GM19452 (cell line): Measurements from ENCODE around the gene TRERF1.

Experiments used
- ATAC-seq: cut with Tn5 transposase; IDR thresholded peaks from one replicate; pipeline ENCODE4 v1.9.1; 2021; ENCODE audit not compliant: unreplicated experiment

Gene TRERF1

DNA sequence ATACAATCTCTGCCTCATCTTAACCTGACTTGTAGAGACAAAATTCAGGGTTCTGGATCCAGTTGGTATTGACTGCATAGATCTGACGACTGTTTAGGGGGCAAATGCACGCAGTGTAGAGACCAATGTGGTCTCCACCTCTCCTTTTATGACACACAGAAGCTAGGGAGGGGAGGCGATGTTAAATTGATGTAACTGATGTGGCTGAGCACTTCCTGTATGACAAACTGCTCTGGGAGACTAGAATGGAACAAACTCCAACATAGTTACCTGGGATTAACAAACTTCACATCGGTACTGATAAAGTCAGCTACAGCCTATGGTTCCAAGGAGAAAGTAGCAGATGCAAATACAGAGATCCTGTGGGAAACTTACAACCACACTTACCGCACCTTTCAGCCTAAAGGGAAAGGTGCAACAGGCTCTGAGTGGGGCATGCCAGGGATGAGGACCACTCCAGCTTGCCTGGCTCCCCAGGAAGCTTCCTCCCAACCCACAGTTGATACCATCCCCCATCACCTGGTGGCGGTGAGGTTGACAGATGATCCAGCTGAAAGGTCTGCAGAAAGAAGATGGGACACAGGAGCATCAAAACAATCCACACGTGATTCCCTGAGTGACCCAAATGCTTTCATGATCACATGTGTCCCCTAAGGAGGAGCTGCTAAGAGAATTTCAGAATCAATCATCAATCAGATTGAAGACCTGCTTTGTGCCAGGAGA, 173.4 kb downstream of the TRERF1 start:
- ATAC-seq: no peak

DNA sequence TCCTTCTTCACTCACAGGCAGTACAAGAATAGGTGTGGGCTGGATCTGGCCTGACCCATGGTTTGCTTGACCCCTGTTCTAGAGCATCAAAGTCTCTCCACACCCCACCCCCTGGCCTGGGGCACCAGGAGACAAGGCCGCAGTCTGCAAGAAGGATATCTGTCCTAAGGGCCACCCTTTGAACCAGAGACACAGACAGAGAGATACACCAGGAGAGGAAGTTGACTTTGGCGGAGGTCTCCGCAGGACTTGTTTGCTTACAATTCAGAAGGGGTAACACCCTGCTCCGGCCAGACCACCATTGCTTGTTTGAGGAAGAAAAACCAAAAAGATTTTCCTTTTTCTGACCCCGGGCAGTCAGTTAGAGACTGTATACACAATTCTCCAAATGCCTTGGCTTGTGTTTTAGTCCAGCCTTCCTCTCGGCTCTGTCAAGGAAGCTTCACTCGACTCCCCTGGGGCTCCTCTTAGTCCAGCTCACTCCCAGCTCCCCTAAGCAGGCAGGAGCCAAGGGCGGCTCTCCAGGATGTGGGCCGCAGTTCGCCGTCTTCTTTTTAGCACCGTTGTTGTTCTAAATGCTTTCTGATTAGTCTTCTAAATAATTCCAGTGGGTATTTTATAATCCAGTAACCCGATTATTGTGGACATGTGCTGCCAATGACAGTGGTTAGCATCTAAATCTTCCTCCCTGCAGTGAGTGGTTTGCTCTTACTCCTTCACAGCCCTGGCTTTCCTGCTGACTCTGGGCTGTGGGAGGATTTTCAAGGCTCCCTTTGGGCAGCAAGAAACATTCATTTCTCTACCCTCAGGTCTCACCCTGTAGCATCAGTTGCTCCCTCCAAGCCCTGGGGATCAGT, 175.5 kb downstream of the TRERF1 start:
- no peak for ATAC-seq

DNA sequence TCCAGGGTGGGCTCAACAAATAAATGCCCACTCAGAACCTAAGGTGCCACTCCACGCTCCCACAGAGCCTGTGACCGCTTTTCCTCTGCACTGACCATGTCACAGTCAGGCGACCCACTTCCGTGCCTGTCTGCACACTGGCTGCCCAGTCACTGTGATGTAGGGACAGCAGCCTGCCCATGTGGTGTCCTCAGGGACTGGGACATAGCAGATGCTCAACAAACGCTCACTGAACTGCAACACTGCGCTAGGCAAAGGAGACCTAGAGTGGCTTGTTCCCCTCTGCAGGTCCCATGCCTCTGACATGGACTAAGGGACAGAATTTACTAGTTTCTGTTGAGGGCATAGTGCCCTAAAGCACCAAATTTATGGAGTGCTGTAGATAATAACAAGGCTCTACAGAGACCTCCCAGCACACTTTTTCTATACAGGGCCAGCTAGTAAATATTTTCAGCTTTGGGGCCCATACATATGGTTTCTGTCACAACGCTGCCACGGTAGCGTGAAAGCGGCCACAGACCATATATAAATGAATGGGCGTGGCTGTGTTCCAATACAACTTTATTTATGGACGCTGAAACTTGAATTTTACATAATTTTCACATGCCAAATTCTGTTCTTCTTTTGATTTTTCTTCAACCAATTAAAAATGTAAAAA, 176.2 kb downstream of the TRERF1 start:
- ATAC-seq: no peak

DNA sequence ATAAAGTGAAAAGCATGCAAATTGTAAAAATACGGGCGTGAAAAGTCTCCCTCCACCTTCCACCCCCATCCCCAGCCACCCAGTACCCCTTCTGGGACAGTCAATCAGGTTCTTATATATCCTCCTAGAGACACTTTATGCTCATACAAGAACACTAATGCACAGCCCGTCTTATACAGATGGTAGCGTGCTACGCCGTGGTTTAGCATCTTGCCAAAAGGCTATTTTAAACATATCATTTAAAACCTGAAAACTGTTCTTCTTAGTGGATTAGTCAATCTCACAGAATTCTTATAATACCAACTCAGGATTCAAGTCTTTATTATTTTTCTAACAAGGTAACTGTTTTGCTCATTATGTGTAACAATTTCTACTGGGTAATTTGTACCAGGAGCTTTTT, 176.8 kb downstream of the TRERF1 start:
- no peak for ATAC-seq

DNA sequence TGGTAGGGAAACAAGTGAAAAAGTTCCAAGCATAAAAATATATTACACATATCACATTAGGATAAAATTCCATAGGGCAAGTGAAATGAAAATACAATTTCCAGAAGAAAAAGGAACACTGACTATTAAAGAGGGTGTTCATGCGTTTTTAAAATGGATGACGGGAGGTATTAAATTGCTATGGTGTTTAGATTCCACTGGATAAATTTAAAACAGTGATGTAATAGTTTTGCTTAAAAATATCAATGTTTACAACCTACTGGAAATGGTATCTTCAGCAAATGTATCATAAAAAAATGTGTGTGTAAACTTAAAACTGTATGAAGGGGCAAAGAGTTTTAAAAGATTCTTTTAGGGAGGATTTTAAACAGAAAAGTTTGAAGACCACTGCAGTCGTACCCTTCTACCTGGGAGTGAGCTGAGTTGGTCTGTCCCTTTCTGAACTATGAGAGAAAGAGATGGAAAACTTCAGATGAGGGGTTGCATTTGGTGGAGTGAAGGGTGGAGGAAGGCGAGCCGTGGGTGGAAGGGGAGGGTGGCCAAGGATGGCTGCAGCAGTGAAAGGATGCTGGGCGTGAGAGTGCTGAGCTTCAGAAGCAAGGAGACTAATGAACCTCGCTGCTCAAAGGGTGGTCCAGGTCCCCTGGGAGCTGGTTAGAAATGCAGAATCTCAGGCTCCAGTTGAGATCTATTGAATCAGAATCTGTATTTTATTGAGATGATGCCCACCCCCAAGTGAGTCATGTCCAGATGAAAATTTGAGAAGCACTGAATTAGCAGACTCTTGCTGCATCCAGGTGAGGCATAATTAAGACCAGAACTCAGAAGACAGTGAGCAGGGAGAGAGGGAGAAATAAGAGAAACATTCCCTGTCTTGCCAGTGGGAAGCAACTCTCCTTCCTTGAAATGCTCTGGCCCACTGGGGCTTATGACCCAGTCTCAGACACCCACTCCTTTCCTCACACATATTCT, 179.6 kb downstream of the TRERF1 start:
- no peak for ATAC-seq

DNA sequence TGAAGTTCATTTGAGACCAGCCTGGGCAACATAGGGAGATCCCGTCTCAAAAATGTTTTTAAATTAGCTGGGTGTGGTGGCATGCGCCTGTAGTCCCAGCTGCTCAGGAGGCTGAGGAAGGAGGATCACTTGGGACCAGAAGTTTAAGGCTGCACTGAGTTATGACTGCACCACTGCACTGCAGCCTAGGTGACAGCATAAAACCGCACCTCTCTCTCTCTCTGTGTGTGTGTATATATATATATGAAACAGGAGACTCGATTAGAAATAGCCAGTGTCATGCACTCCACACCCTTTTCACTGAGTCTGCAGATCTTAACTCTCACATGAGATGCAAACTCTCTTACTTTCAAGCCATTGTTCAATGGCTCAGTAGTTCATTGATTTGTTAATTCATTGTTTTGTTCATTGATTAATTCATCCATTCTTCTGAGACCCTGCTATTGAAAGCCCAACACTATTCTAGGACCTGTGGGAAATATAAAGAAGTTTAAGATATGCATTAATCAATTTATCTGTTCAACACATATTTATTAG, 181.7 kb downstream of the TRERF1 start:
- peak; percentile 37 for ATAC-seq

DNA sequence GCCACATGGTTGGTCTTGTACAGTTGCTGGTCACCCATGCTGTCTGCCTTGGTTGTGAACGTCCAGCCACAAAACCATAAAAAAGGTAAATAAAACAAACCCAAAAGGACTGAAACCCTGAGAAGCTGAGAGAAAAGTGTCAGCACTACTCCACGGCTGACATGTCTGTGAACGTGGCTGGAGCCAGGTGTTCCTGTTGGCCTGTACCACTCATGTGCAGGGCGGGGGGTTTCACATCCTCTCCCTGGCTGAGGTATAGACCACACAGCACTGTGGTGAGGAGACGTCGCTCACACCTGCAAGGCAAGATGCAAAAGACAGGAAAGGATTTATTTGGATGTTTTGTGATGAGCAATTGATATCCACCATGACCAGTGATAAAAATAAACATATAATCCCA, 182.2 kb downstream of the TRERF1 start:
- ATAC-seq: peak; percentile 95

DNA sequence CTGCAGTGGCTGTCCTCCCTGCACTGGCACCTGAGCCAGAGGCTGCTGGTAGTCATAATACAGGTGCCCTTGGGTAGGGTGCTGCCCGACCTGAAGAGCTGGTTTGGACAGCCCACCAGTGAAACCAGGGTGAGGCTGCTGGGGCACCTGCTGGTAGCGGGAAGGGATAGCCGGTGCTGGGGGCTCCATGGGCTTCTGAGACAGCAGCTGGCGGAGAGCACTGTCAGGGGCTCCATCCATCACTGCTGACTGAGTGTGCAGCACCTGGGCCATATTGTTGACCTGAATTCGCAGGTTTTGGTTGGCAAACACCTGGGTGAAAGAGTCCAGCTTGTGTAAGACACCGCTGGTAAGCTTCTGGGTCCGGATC, 182.9 kb downstream of the TRERF1 start:
- no peak for ATAC-seq

DNA sequence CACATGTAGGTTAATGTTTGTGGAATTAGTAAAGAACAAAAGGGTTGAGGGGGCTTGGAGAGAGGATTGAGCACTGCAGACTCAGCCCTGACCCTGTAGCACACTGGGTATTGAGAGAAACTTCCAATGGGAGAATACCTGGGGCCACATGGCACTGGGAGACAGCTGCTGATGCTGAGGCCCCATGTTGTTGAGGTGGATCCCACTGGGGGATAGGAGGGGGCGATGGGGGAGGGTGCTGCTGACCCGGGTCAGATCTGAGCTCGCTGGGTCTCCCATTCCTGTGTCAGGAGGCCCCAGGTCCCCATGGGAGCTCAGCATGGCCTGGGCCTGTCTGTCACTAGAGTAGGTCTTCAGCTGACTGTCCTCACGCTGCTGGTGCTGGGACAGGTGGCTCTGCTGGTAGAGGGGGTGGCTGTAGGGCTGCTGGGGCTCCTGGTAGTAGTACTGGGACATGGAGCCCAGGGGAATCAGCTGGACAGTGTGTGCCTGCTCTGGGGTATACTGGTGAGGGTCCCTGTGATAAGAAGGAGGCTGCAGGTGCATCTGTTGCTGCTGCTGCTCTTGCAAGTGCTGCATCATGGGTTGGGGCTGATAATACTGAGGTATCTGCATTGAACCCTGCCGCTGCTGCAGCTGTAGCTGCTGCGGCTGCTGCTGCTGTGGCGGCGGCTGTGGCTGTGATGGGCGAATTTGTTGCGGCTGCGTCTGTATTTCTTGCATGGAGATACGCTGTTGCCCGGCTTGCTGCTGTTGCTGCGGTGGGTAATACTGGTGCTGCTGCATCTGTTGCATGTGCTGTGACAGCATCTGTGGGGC, 183.5 kb downstream of the TRERF1 start:
- no peak for ATAC-seq

DNA sequence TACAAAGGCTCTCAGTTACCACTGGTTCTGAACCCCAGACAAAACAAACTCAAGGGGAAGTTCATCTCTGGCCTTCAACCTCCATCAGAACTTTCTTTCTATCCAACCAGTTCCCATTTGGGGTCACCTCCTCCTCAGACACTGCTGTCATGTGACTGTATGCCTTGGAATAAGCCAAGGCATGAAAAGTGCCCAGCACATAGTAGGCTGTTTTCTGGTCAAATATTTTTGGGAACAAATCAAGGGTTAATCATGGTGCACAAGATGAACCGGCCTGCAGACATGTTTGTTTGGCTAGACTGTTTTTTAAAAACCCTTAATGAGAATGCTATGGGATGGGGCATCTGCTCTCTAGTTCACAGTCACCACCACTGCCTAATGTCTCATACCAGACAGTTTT, 185.2 kb downstream of the TRERF1 start:
- no peak for ATAC-seq

DNA sequence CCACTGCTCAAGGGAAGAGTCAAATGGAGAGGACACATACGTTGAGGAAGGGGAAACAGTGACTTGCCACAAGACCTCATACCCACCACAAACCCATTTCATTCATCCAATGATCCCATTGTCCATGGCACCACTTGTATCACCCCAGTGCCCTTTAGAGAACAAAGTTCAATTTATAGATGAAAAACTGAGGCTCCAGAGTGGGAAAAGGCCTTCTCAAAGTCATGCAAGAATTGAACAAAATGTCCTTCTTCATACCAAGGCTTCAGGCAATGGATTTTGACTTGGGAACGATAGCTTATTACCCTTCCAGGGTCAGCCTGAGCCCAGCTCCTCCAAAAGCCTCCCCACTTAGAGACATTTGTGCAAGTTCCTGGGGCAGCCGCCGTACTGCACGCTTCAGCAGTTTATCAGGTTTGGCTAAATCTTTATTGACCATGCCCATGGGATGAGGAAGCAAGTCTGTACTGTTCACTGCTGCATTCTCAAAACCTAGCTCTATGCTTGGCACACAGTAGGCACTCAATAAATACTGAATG, 186.8 kb downstream of the TRERF1 start:
- ATAC-seq: no peak

DNA sequence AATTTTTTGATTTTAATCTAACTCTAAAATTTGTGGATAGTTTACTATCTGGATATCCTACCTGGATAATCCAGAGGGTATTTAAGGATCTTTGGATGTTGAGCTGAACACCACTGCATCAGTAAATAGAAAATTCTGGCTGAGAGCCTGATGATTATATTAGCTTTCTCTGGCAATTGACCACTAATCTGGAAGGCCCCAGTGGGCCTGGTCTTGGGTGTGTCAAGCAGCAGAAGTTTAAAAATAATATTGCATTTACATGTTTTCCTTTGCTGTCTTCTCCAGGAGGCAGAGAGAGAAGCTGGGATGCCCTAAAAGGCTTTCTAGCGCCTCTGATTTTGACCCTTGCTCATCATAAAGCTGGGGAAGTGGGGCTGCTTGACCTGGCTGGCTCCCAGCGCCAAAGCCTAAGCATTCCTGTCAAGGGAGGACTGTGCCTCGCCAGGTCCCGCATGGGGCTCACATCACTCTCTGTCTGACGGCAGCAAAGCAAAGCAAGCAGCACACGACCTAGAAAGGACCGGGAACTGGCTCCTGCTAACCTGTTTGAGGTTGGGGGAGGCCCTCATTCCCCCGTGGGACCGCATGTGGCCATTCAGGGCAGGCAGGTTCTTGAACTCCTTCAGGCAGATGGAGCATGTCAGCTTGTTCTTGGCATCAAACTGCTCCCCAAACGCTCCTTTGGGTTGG, 187.4 kb downstream of the TRERF1 start:
- ATAC-seq: no peak

DNA sequence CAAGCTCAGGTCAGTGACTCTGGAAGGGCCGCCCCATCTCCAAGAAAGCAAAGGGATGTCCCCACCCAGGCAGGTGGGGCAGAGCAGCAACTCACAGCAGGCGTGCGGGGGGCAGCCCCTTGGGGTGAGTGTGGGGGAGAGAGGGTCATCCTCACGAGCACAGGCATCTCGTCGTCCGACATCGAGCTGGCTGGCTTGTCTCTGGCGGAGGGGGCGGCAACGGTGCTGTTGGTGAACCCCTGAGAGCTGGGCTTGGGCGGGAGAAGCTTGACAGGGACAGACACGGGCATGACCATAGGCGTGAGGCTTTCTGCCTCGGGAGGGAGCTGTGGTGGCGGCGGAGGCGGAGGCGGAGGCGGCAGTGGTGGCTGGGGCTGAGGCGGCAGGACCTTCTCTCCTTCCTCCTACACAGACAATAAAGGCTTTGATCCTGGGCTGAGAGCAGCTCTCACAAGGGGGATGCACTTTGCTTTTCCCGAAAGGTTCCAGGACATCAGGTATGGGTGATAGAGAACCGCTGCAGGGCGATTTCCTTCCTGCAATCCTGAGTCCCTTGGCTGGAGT, 188.5 kb downstream of the TRERF1 start:
- no peak for ATAC-seq

DNA sequence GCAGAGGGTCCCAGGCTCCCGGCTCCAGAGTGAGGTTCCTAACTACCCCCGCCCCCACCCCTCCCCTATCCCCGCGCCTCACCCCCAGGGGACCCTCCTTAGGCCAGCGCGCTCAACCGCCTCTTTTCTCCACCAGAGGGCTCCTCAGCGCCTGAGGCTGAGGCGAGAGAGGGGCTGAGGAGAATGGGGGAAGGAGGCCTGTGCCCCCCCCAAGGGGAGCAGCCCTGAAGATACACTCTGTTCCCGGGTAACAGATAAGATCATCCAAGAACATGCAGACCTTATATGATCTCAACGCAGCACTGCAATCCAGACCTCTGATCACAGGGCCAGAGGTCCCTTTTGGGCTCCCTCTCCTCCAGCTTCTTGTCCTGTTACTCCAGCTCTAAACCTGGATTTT, 190.8 kb downstream of the TRERF1 start:
- ATAC-seq: no peak

DNA sequence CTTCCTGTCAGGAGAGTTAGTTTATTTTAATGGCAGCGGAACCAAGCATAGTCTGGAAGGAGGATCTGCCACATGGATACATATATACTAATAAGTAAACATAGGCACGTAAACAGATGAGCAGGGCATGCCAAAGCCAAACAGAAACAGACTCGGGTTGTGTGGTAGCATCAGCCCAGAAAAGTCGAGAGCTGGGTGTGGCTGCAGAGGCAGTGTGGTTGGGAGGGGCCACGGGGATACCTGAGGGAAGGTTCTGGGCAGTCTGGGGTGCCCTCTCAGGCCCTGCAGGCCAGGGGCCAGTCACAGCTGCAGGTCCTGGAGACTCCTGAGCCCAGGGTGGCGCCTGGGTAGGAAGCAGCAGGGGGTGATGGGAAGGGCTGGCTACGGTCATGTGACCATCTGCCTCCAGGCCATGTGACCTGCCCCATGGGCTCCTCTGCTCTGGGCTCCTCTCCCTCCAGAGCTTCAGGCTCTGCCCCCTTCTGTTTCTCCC, 191.3 kb downstream of the TRERF1 start:
- ATAC-seq: no peak

DNA sequence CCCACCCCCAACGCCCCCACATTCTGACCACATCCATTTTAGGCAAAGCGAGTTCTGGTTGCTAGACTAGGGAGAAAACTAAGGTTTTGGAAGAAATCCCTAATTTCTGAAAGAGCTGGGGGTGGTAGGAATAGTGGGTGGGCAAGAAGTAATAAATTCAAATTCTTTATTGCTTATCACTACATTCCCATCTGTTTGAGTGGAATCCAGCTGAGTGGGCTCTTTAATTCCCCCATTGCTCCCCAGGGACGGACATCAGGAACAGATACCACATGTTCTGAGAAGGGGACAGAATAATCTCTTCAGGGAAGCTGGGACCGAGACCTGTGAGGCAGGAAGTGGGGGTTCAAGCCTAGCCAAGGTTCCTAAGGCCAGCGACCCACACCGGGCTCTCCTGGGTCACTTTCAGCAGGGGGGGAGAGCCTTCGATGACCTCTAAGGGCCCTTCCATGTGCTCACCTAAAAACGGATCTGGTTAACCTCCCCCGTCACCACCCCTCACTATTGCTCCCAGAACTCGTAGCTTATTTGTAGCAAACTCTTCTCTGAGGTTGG, 191.8 kb downstream of the TRERF1 start:
- no peak for ATAC-seq

DNA sequence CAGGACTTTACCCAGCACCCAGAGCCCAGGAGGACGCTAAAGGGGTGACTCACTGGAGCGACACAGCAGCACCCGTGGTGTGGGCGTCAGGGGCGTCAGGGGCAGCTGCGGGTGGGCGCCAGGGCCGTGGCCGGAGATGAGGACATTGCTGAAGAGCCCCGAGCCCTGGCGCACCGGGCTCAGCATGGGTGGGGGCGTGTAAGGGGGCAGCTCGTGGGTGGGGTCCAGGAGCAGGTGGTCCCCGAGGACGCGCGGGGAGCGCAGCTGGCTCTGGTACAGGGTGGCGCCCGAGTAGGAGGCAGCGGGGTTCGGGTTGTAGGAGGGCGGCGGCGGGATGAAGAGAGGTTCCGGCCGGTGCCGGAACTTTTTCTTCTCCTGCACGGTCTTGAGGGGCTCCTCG, 192.4 kb downstream of the TRERF1 start:
- ATAC-seq: no peak

DNA sequence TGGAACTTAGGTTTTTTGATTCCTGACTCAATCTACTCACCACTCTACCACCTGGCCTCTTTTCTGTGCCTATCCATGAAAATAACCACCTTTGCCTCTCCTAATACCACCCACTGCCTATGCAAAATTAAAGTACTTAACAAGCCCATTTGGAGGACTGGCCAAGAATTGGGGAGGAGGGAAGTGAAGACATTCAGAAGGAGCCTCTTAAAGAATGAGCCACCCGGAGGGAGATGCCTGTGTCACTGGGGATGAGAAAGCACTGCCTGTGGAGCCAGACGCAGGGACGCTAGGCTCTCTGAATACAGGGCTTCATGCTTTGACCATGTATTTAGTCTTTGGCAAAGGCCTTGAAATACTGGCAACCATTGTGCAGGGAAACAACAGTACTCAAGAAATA, 194.1 kb downstream of the TRERF1 start:
- ATAC-seq: no peak
